GM18508 (cell line): ENCODE results near the gene PPP3CA.

Source experiments
- ATAC-seq: cut with Tn5 transposase; IDR thresholded peaks from one replicate; pipeline ENCODE4 v1.9.1; 2021; ENCODE audit warnings: moderate number of reproducible peaks; ENCODE audit not compliant: insufficient read depth, unreplicated experiment

The PPP3CA gene

GRCh38 chr4:101291198-101291597, 56.1 kb downstream of the PPP3CA start:
- ATAC-seq = no peak

DNA sequence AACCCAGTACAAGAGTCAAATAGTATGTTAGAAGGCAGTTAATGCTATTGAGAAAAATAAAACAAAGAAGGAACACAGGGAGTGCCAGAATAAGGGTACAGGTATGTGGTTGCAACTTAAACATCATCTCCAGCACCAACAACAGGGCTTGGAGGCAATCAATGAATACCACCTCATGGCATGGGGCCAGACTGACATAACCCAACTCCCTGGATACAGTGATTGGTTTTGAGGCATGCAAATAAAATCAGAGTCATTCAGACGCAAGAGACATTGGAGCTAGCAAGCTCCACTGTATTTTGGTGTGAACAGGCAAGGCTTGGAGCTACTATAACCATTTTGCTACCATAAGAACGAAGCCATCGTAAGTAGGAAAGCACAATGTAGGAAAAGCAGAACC, 56.7 kb downstream of the PPP3CA start:
- ATAC-seq = no peak

DNA sequence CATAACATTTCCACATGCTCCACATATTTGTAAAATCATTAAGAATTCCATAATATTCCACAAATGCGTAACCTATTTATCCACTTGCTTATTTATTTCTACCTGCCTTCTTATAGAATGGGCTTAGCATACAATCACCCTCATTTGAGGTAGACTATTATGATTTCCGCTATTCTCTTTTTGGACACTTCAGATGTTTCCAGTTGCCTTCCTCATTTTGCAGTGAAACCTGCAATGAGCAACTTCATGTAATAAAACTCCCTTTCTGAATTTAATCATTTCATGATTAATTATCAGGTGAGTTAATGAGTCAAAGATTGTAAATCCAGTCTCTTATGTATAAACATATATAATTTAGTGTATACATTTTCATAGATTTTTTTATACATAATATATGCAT, 58.0 kb downstream of the PPP3CA start:
- no peak for ATAC-seq

DNA sequence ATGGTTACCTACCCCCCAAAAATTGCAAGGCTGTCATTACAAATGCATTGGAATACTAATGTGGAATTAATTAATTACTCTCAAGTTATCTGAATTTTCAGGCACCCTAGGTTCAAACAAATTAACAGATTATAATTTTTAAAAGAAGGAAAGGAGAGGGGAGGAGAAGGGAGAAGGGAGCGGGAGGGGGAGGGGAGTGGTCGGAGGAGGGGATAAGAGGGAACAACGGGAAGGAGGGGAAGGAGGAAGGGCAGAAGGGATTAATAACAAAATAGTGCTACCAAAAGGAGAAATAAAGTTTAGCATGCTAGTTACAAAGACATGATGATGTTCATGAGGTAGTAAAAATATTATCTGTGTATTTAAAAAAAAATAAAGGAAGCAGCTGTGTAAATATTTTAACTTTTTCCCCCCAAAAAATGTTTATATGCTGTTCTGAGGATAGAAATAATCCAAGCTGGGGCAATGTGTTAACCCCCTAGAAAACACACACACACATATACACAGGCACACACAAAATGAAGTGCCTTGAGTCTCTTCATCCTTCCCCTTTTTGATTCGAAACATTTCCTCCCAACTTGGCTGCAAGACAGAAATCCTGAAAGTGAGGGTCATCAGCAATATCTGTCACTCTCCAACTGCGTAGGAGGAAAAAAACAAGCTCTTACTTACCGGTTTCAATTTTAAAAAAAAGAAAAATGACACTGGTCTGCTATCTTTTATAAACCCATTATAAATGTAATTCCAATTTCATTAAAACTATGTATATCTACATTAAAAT, 58.8 kb downstream of the PPP3CA start:
- ATAC-seq = no peak

DNA sequence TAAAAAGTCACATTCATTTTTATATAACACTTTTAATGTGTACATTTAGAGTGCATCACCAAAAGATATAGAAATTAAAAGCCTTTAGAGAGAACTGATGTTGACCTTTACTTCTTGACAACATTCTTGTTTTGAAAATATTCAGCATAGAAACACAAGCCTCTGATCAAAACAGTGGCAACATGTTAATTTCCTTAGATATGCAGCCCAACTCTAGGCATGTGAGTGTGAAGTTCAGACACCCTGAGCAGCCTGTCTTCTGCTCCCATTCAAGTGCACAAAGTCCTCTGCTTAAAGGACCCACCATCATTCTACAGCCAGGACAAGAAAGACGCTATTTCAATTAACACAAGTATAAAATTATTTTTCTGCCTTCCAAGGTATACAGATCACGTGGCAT, 60.0 kb downstream of the PPP3CA start:
- ATAC-seq = no peak

DNA sequence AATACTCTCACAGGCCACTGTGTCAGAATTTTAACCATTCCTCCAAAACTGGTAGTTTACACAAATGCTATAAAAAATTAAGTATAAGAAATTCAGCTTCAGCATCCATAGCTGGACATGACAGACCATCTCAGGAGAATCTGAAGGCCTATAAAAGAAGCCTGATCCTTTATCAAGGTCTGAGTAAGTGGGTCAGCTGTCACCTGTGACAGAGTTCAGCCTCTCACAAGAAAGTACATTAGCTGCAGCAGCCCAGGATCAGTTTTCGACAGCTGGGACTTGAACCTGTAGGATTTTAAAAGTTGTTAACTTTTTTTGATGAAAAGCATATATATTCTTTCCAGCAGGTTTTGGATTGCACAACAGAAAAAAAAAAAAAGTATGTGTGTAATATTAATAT, 60.7 kb downstream of the PPP3CA start:
- ATAC-seq = no peak

GRCh38 chr4:101285985-101286384, 61.3 kb downstream of the PPP3CA start:
- no peak for ATAC-seq

DNA sequence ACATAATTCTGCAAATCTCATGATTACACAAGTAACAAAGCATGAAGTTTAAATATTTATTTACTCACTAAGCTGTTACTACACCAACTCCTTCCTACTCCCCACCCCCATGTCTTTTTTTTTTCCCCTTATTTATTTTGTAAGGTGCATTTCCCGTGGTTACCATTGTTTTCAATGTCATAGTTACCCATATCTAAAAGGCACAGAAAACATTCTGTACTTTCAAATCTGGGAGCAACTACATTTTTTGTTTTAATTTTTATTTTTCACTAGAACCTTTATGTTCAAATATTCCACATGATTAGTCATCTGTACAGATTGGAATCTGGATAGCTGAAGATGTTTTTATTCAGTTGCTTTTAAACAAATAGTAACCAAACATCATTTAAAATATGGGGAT, 62.8 kb downstream of the PPP3CA start:
- ATAC-seq = no peak

DNA sequence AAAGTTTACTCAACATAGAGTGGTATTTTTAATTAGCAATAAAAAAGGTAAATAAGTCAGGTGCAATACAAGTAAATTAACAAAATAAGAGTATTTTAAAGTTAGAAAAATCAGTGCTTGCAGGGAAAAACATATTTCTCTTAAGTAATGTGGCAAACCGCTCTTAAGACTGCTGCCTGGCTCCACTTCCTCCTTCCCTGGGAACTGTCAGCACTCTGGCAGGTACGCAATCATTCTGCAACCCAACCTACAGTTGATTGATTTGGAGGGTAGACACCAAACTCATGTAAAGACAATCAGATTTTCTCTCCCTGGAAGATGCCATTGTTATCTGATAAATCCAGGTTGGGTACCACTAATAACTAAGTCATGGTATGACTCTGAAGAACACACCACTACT, 63.9 kb downstream of the PPP3CA start:
- no peak for ATAC-seq

DNA sequence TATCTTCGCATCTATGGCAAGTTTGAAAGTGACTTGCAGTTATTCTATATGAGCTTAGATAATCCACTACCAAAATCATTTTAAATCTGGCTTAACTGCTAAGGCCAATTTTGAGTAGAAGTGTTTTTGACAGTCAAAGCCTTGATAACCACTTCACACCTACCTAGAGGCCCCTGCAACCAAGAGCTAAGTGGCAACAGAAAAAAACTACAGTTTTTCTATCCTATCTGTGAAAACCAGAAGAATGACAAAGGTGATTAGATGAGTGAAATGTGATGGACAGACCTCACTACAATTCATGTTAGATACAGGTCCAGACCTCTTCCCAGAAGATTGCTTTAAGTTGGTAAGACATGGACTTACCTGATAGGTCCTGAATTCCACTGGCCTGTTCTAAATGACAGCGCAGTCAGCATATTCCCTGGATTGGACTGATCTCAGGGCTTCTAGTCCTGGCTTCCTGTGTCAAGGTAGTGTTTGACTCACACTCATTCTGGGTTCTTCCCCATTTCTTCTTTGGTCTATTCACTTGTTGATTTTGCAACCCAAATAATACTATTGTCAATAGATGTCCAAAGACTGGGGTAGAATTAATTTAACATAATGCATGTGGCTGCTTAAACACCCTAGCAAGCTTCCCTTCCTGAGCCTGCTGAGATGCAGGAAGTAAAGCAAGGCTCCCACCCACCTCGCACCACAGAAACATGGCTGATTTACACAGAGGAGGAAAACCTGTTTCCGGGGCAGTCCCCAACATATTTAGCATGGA, 65.1 kb downstream of the PPP3CA start:
- ATAC-seq = no peak

DNA sequence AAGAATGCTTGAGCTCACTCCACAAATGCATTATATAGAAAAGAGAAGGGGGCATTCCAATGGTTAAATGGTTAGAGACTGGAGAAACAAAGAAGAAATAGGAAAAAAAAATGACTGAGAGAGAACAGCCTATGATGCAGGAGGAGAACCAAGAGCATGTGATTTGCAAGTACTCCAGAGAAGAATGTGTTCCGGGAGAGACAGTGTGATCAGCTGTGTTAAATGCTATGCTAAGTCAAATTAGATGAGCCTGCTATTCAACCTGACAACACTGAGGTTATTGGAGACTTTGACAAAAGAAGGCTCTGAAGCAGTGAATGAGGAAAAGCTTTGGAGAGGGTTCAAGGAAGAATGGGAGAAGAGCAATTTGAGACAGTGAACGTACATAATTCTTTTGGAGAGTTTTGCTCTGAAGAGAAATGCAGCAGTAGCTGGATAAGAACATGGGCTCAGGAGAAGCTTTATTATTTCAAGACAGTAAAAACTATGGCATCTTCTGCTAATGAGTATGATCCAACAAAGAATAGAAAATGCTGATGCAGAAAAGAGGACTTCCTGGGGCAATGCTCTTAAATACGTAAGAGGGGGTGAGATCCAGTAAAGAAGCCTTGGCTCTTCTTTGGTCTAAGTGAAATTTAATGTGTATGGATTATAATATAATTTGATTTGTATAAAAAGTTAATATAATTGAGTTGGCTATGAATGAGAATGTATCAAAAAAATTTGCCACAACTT, 66.3 kb downstream of the PPP3CA start:
- ATAC-seq = no peak

DNA sequence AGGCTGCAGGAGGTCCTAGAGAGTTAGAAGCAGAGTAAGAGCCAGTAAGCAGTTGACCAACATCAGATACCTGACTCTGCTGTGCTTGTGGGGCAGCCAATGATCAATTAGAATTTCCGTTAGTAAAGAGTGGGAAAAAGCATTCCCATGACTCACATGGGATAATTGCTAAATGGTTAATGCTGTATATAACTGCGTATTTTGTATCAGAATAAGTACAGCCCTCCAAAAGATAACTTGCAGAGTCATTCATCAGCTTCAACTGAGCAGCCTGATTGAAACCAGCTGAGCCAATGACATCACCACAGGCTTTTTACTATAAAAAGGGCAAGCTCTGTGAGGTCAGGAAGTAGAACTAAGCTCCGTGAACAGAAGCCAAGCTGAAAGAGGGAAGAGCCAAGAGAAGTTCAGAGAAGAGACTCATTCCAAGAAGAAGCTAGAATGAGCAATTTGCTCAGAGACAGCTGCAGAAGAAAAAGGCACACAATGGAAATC, 67.9 kb downstream of the PPP3CA start:
- no peak for ATAC-seq

DNA sequence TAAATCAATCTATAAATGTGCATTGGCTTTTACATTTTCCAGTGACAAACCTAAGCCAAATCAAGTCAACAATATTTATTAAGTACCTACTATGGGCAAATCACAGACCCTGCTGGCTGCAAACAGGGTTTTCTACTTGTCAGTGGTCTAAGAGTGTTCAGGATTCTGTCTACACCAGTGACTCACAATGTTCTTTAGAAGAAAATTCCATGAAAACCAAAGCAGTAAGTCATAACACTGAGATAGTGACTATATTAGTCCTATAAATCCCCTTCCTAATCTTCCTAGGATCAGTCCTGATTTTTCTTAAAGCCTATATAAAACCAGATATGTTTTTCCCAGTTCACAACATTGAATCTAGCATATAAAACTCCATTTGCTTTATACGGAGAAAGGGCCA, 69.7 kb downstream of the PPP3CA start:
- ATAC-seq = no peak

DNA sequence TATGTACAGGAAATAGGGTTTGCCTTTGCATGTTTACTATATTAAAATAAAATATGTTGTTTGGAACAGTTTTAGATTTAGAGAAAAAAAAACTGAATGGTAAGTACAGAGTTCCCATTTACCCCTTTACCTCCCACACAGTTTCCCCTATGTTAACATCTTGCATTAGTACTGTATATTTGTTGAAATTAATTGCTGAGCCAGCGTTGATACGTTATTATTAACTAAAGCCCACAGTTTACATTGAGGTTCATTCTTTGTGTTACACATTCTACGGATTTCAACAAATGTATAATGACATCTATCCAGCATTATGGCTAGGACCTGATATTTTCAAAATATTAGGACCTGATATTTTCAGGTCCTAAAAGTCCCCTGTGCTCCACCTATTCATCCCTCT, 70.7 kb downstream of the PPP3CA start:
- ATAC-seq = no peak

- ATAC-seq = no peak
Measured at GRCh38 chr4:101274888-101275752, 72.2 kb downstream of the PPP3CA start.

- ATAC-seq = no peak
Measured at GRCh38 chr4:101271516-101271915, 75.8 kb downstream of the PPP3CA start.

DNA sequence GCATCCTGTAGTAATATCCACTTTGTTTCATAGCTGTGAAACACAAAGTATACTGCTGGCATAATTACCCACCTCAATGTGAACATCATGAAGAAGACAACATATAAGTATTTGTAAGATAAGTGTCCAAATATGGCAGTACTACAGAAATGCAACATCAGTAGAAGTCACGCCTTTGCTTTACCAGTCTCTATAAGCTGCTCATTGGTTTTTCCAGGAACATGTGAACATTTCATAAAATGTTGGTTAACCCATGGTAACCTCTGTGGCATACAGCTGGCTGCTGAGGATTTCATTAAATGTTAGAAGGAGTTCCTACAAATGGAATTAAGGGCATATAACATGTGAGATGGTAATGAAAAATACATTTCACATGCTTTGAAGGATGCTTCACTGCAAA, 77.6 kb downstream of the PPP3CA start:
- no peak for ATAC-seq

DNA sequence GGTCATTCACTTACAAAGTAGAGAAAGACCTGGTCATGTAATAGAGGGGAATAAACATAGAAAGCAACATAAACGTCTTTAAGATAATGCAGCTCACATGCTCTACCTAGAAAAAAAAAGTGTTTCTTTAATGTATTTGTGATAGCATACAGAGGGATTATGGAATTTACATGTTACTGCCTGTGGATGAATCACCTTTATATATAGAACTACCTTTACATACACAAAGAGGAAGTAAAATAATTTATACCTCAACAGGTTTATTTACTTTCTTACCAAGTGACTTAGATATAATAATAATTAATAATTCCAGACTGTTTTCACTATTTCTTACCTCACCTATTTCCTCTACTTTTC, 81.5 kb downstream of the PPP3CA start:
- no peak for ATAC-seq

GRCh38 chr4:101264993-101265815, 82.1 kb downstream of the PPP3CA start:
- no peak for ATAC-seq
